Retina (tissue), 1 donor: ENCODE measurements around the gene KCTD7.
"Not testable (repeated sequence)": the region's sequence is repeated elsewhere in the genome, so short reads cannot be mapped to it uniquely, and the experiment has no call there.

Experiments
- DNase-seq: peaks from one replicate; pipeline ENCODE4 v3.0.0-alpha.2; 2016

Gene KCTD7

GRCh38 chr7:66619341-66619948, 9.2 kb upstream of the KCTD7 start:
- DNase-seq = not testable (repeated sequence)

GRCh38 chr7:66626331-66626934, 2.2 kb upstream of the KCTD7 start:
- no peak for DNase-seq

GRCh38 chr7:66627151-66627681, 1.5 kb upstream of the KCTD7 start:
- DNase-seq = peak; percentile 24

GRCh38 chr7:66627881-66628360, 760 bp upstream of the KCTD7 start:
- DNase-seq = no peak

GRCh38 chr7:66629222-66630062, 761 bp downstream of the KCTD7 start:
- peak; percentile 37 for DNase-seq

GRCh38 chr7:66630531-66630930, 1.9 kb downstream of the KCTD7 start:
- no peak for DNase-seq

- no peak for DNase-seq
These were observed 2.8 kb downstream of the KCTD7 start for GRCh38 chr7:66631471-66631870.

GRCh38 chr7:66634816-66635215, 6.1 kb downstream of the KCTD7 start:
- no peak for DNase-seq

- not testable (repeated sequence) for DNase-seq
These were observed 6.8 kb downstream of the KCTD7 start for GRCh38 chr7:66635322-66635981.

GRCh38 chr7:66635982-66636546, 7.4 kb downstream of the KCTD7 start:
- DNase-seq = not testable (repeated sequence)

- DNase-seq = no peak
These were observed 9.8 kb downstream of the KCTD7 start for GRCh38 chr7:66638309-66639099.

- no peak for DNase-seq
These were observed 11.1 kb downstream of the KCTD7 start for GRCh38 chr7:66639773-66640172.

- DNase-seq = peak; percentile 9
These were observed 12.3 kb downstream of the KCTD7 start for GRCh38 chr7:66640802-66641525.

GRCh38 chr7:66641526-66641871, 12.8 kb downstream of the KCTD7 start:
- DNase-seq = peak; percentile 38

- DNase-seq = no peak
These were observed 13.5 kb downstream of the KCTD7 start for GRCh38 chr7:66642186-66642585.

GRCh38 chr7:66642932-66643331, 14.3 kb downstream of the KCTD7 start:
- DNase-seq = no peak

- no peak for DNase-seq
These were observed 14.7 kb downstream of the KCTD7 start for GRCh38 chr7:66643395-66643794.

- DNase-seq = not testable (repeated sequence)
These were observed 22.3 kb downstream of the KCTD7 start for GRCh38 chr7:66651026-66651425.

- not testable (repeated sequence) for DNase-seq
These were observed 25.1 kb downstream of the KCTD7 start for GRCh38 chr7:66653719-66654274.

- DNase-seq = peak; percentile 99
These were observed 25.8 kb downstream of the KCTD7 start for GRCh38 chr7:66654275-66655112.
